BJ (cell line): ENCODE measurements around the gene DSC2. TPM values are rescaled to one million over a fixed set of nuclear protein-coding genes. Genes with fewer than 3 reads are reported as not detected.
"Not testable (repeated sequence)": the region's sequence is repeated elsewhere in the genome, so short reads cannot be mapped to it uniquely, and the experiment has no call there.

ENCODE experiments used
- CTCF ChIA-PET: fragments of 350-600 bp; formaldehyde crosslinking; extraction: SDS; loops from one replicate; lab custom pipeline; 2021; ENCODE audit warnings: antibody characterized with exemption, inconsistent platforms; lab: Yijun Ruan, JAX
- POLR2A ChIA-PET: fragments of 300-600 bp; sonication (Branson Sonifier 250); formaldehyde crosslinking; extraction: SDS; loops from one replicate; lab custom pipeline; 2021; ENCODE audit warnings: antibody characterized with exemption; lab: Charles Lee
- DNase-seq: peaks from one replicate; pipeline ENCODE4 v3.0.0-alpha.2; 2011; ENCODE audit warnings: low read depth
- H3K27me3 ChIP-seq: 2 replicates; pipeline ENCODE4 v1.6.0; 2011; ENCODE audit warnings: low read length; ENCODE audit not compliant: control insufficient read depth, insufficient read depth
- H3K36me3 ChIP-seq: 2 replicates; pipeline ENCODE4 v1.5.1; 2011; ENCODE audit warnings: low read length; ENCODE audit not compliant: control insufficient read depth, insufficient read depth
- H3K4me3 ChIP-seq: 2 replicates; pipeline ENCODE4 v1.5.1; 2011; ENCODE audit warnings: low read depth, mild to moderate bottlenecking, control low read depth, low read length
- polyA plus RNA-seq: library from polyadenylated mRNA; depleted of rRNA; stranded (reverse); fragments of >200 nt; gene quantifications from 2 replicates; pipeline ENCODE4 v1.2.3, GENCODE V29; 2011
- TF ChIP-seq, protein P1 (sequence below): IDR thresholded peaks from 2 replicates; pipeline ENCODE4 v1.5.1; 2011; ENCODE audit warnings: low read depth, mild to moderate bottlenecking, control low read depth, inconsistent platforms, low read length, moderate library complexity; ENCODE audit not compliant: insufficient read depth

The DSC2 gene
- polyA plus RNA-seq, 1 experiment, result not detected

DNA sequence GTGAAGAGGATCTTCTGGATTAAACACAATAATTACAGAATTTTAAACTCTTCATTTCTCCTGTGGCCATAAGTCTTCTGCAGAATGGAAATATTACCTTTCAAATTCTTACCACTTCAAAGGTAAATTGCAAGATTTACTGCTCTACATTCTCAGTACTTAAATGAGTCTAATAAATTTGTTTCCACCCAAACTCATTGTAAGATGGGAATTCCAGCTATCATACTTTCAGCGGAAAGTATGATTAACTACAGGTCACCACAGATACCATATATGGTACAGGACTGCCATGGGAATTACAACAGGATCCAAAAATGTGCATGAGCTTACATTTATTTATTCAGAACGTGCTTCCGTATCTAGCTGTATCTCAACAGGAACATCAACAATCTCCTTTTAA is 62.8 kb downstream of the DSC2 start:
- TF ChIP-seq, protein P1, sequence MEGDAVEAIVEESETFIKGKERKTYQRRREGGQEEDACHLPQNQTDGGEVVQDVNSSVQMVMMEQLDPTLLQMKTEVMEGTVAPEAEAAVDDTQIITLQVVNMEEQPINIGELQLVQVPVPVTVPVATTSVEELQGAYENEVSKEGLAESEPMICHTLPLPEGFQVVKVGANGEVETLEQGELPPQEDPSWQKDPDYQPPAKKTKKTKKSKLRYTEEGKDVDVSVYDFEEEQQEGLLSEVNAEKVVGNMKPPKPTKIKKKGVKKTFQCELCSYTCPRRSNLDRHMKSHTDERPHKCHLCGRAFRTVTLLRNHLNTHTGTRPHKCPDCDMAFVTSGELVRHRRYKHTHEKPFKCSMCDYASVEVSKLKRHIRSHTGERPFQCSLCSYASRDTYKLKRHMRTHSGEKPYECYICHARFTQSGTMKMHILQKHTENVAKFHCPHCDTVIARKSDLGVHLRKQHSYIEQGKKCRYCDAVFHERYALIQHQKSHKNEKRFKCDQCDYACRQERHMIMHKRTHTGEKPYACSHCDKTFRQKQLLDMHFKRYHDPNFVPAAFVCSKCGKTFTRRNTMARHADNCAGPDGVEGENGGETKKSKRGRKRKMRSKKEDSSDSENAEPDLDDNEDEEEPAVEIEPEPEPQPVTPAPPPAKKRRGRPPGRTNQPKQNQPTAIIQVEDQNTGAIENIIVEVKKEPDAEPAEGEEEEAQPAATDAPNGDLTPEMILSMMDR, result no peak
- H3K27me3 ChIP-seq, result no peaks in the 10 kb centered on the region
- no peak overlapping the region for H3K4me3 ChIP-seq
- CTCF ChIA-PET, result no interaction called here
- no peak for DNase-seq
- no peaks in the 10 kb centered on the region for H3K36me3 ChIP-seq
- POLR2A ChIA-PET, result no interaction called here

DNA sequence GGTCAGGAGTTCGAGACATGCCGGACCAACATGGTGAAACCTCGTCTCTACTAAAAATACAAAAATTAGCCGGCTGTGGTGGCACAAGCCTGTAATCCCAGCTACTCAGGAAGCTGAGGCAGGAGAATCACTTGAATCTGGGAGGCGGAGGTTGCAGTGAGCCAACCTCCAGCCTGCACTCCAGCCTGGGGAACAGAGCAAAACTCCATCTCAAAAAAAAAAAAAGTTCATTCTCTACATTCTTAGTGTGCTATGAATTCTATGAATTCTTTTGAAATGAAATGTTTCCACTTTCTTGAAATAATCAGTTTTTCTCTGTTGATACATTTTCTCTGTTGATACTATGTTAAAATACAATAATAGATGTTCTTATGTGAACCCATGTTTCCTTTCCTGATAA is 64.5 kb downstream of the DSC2 start:
- H3K27me3 ChIP-seq, H3K36me3 ChIP-seq, DNase-seq, POLR2A ChIA-PET, CTCF ChIA-PET, H3K4me3 ChIP-seq: not testable (repeated sequence)

DNA sequence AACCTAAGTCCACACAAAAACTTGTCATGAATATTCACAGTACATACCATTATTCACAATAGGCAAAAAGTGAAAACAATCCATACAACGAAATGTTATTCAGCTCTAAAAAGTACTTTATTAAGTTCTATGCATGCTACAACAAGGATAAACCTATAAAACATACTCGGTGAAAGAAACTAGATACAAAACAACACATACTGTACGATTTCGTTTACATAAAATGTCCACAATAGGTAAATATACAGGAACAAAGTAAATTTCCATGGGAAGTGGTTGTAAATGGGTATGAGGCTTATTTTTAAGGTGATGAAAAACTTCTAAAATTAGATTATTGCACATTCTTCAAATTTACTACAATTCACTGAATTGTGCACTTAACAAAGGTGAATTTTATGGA is 67.7 kb downstream of the DSC2 start:
- H3K27me3 ChIP-seq, result no peaks in the 10 kb centered on the region
- no peak for DNase-seq
- TF ChIP-seq, protein P1, result no peak
- CTCF ChIA-PET, result no interaction called here
- H3K4me3 ChIP-seq, result no peak overlapping the region
- POLR2A ChIA-PET, result no interaction called here
- no peaks in the 10 kb centered on the region for H3K36me3 ChIP-seq

DNA sequence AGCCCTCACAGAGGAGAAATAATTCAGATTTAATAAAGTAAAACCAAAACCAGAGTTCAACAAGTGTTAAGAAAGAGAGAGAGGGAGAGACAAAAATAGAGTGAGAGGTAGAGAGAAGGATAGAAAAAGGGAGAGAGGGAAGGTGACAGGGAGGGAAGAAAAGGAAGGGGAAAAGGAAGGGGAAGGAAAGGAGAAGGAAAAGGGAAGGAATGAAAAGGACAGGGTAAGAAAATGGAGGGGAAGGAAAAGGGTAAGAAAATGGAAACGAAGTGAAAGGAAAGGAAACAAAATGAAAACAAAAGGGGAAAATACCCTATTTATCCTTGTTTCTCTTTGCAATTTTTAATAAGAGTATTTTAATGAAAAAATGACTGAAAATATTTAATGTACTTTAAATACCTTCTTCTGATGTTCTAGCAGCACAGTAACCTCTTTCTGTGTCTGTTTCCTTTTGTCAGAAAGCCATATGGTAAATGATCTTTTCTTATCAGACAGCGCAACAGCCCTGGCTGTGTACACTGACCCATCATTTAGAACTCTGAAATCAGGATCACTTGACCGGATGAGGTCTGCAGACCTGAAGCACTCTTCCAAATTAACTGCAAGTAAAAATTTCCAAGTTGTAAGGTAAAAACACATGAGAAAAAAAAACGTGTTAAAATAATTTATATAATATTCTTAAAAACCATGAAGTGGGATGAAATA is 71.5 kb downstream of the DSC2 start:
- DNase-seq, result no peak
- ChIA-PET CTCF (no interaction called here), POLR2A (no interaction called here)
- Histone ChIP-seq H3K27me3 (no peaks in the 10 kb centered on the region), H3K4me3 (no peak overlapping the region), H3K36me3 (no peaks in the 10 kb centered on the region)
- TF ChIP-seq, protein P1, result no peak

DNA sequence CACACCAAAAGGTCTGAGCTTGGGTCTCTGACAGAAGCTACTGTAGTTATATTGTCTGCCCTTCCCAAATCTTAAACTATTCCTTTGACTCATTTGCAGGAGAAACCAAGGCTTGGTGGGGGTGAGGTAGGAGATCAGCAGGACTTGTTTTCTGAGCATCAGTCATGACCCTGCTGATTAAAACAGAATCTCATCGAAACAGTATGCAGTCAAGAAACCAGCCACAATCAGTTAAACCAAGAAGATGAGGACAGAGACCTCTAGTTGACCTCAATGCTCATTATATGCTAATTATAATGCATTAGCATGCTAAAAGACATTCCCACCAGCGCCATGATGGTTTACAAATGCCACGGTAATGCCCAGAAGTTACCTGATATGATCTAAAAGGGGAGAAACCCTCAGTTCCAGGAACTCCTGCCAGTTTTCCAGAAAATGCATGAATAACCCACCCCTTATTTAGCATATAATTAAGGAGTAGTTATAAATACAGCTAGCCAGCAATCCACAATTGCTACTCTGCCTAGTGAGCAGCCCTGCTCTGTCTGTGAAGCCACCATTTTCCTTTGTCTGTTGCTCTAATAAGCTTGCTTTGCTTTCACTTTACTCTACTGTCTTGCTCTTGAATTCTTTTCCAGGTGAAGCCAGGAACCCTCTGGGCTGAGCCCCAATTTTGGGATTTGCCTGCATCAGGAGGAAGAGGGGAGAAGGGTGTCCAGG is 86.3 kb downstream of the DSC2 start:
- ChIA-PET CTCF (no interaction called here), POLR2A (no interaction called here)
- Histone ChIP-seq H3K36me3 (no peaks in the 10 kb centered on the region), H3K4me3 (no peak overlapping the region), H3K27me3 (no peaks in the 10 kb centered on the region)
- no peak for DNase-seq
- TF ChIP-seq, protein P1, result no peak

DNA sequence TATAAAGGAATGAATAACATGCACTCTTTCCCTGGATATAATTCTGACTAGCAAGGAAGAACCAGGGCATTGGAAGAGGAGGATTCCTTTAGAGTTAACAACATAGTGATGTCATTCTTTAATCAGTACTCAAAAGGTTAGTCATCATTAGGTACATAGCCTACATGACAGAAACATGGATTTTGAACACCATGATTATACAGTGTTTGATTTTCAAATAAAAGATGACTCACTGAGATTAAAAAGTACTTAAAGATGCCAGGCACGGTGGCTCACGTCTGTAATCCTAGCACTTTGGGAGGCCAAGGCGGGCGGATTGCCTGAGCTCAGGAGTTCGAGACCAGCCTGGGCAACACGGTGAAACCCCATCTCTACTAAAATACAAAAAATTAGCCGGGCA is 90.8 kb downstream of the DSC2 start:
- H3K27me3 ChIP-seq, POLR2A ChIA-PET, CTCF ChIA-PET, H3K4me3 ChIP-seq, DNase-seq, H3K36me3 ChIP-seq: not testable (repeated sequence)
